ENCODE results near the gene CANX.
"Not testable (repeated sequence)": the region's sequence is repeated elsewhere in the genome, so short reads cannot be mapped to it uniquely, and the experiment has no call there.

Gene CANX

DNA sequence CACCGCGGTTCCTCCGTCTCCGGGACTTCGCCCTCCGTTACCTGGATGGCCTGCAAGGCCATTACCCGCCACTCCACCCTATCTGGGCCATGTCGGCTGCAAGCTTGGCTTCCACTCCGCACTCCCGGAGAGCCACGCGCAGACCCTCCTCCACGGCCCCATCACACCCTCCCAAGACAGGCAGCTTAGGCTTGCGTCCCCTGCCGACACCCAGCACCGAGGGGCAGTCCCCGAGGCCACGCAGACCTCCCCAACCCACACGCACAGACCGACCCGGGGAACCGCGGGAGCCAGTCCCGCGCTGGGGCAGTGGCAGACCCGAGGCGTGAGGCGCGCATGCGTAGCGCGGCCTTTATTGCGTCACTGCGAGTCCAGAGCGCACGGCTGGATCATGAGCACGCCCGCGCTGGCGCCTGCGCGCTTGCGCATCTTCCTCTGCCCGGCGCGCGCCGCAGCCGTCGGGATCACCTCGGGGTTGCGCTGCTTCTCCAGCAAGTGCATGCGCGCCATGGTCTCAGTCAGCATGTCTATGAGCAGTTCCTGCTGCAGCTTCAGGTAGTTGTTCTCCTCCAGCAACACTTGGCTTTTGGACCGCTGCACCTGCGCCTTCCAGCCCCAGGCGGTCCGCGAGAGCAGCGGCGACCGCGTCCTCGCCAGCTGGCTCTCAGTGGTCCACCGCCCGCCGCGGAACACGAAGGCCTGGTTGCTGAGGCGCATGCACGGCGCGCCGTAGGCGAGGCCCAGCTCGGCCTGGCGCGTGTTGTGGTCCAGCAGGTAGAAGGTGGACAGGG lies 20.3 kb upstream of the CANX start:
- Histone ChIP-seq H3K36me3 (replicated peaks) (no peaks in the 10 kb centered on the region), H3K4me3 (ENCODE audit: low read depth, low read length) (peak overlapping the region; percentile 88), H3K27ac (peak overlapping the region; percentile 50), H3K27me3 (replicated peaks) (no peaks in the 10 kb centered on the region)
- DNase-seq, result peak; percentile 93
- TF ChIP-seq, protein P1, sequence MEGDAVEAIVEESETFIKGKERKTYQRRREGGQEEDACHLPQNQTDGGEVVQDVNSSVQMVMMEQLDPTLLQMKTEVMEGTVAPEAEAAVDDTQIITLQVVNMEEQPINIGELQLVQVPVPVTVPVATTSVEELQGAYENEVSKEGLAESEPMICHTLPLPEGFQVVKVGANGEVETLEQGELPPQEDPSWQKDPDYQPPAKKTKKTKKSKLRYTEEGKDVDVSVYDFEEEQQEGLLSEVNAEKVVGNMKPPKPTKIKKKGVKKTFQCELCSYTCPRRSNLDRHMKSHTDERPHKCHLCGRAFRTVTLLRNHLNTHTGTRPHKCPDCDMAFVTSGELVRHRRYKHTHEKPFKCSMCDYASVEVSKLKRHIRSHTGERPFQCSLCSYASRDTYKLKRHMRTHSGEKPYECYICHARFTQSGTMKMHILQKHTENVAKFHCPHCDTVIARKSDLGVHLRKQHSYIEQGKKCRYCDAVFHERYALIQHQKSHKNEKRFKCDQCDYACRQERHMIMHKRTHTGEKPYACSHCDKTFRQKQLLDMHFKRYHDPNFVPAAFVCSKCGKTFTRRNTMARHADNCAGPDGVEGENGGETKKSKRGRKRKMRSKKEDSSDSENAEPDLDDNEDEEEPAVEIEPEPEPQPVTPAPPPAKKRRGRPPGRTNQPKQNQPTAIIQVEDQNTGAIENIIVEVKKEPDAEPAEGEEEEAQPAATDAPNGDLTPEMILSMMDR (IDR thresholded peaks at IDR 0.05; ENCODE audit: low read depth, low read length, missing control alignments), result no peak
- in situ Hi-C loops (cut with HindIII; ENCODE audit: low pct_ligation_motif_present, low sequenced_read_pairs), result no loop called here

DNA sequence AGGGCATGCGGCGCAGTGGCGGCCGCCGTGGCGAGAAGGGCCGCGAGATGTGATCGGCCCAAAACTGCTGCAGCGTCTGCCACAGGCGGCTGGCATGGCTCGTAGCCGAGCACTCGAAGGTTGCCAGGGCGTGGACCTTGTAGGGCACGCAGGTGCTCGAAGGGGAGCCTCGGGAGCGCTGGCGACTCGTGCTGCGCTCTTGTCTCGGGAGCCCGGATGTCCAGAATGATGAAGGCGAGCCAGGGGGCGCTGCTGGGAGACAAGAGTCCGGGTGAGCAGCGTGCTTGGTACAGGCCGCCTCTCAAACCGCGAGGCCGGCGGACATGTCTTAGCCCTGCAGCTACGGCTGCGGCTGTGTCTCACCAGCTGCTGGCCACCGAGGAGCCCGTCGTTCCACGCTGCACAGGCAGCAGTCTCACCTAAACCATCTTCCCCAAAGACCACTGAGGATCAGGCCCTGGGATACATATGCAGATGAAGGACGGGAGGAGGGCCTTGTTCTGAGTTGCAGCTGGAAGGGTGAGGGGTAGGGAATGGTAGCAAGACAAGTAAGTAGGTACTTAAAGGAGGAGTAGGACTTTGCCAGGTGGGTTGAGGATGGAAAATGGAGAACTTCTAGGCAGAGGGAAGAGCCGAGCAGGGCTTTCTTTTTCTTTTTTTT lies 19.6 kb upstream of the CANX start:
- in situ Hi-C loops (cut with HindIII; ENCODE audit: low pct_ligation_motif_present, low sequenced_read_pairs), result no loop called here
- H3K4me3 ChIP-seq (ENCODE audit: low read depth, low read length), result peak overlapping the region; percentile 88
- TF ChIP-seq, protein P1 (IDR thresholded peaks at IDR 0.05; ENCODE audit: low read depth, low read length, missing control alignments), result peak; percentile 65
- H3K36me3 ChIP-seq (replicated peaks), result no peaks in the 10 kb centered on the region
- H3K27ac ChIP-seq, result no peak overlapping the region
- H3K27me3 ChIP-seq (replicated peaks), result no peaks in the 10 kb centered on the region
- peak; percentile 57 for DNase-seq

DNA sequence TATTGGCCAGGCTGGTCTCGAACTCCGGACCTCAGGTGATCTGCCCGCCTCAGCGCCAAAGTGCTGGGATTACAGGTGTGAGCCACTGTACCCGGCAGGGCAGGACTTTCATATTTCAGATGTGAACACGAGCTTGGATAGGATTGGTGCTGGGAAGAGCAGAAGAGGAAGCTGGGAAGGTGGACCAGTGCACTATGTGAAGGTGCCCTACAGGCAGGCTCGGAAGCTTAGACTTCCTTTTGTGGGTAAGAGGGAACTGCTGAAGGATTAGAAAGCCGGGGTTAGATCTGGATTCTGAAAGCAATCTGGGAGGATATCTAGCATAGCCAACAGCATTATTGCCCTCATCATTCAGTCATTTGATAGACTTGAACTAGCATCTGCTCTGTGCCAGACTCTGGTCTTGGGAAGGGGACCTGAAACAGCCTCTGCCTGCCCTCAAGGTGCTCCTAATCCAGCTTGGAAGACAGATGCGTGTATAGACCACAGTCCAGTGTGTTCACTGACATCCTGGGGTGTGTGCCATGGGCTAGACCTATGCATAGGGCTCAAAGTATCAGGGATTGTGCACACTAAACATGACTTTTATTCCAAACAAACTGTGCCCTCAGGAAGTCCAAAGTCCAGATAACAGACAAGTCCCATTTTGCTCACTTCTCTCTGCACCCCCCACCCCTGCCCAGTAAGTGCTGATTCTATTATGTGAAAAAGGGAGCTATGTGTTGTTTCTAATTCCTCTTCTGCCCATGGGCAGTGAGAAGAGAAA lies 18.6 kb upstream of the CANX start:
- in situ Hi-C loops (cut with HindIII; ENCODE audit: low pct_ligation_motif_present, low sequenced_read_pairs), result no loop called here
- no peaks in the 10 kb centered on the region for H3K27me3 ChIP-seq (replicated peaks)
- H3K36me3 ChIP-seq (replicated peaks), result no peaks in the 10 kb centered on the region
- no peak overlapping the region for H3K4me3 ChIP-seq (ENCODE audit: low read depth, low read length)
- H3K27ac ChIP-seq, result no peak overlapping the region
- DNase-seq, result no peak
- TF ChIP-seq, protein P1 (IDR thresholded peaks at IDR 0.05; ENCODE audit: low read depth, low read length, missing control alignments), result no peak

DNA sequence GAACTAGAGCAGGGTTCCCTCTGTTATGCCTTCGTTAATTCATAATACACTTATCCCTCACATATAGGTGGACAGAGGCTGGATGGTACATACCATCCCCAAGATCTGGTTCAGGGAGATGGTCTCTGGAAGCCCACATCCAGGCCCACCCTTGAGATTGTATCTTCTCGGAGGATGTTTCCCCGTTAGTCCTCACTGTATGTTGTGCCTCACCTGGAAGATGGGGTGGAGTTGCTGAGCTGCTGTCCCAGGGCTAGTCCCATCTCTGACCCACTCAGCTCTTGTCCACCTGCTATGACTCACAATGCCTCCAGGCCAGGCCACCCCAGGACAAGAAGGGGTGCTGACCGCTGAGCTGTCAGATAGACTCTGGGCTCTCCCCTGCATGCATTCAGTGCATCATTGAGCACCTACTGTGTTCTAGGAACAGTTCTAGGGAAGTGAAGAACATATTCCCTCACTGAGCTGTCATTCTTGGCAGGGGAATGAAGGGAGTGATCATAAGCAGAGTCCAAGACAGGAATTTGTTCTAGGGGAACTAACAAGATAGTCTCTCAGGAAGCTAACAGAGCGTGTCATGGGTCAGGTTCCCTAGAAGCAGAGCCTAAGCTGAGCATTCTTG lies 17.9 kb upstream of the CANX start, which contains the start of gene CBY3:
CBY3 (minus strand) TSS at position 255 of the 622 bp plus-strand sequence; CDS start at position 139, 116 bp downstream.
- H3K27ac ChIP-seq, result no peak within 1 kb of the TSS
- in situ Hi-C loops (cut with HindIII; ENCODE audit: low pct_ligation_motif_present, low sequenced_read_pairs), result no loop called here
- no peak for DNase-seq
- H3K4me3 ChIP-seq (ENCODE audit: low read depth, low read length), result no peak within 1 kb of the TSS
- TF ChIP-seq, protein P1 (IDR thresholded peaks at IDR 0.05; ENCODE audit: low read depth, low read length, missing control alignments), result no peak
- no peaks in the 10 kb centered on the region for H3K27me3 ChIP-seq (replicated peaks)
- H3K36me3 ChIP-seq (replicated peaks), result no peaks in the 10 kb centered on the region

DNA sequence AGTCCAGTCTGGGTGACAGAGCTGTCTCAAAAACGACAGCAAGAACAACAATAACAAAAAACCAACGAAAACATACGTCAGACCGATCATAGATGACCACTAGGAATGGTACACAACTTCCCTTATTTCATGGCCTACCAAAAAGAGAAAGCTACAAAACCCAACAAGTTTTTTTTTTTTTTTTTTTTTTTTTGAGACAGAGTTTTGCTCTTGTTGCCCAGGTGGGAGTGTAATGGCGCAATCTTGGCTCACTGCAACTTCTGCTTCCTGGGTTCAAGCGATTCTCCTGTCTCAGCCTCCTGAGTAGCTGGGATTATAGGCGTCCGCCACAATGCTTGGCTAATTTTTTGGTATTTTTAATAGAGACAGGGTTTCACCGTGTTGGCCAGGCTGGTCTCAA lies 9.6 kb upstream of the CANX start:
- in situ Hi-C loops (cut with HindIII; ENCODE audit: low pct_ligation_motif_present, low sequenced_read_pairs); H3K27ac ChIP-seq; H3K36me3 ChIP-seq (replicated peaks); DNase-seq; H3K27me3 ChIP-seq (replicated peaks); H3K4me3 ChIP-seq (ENCODE audit: low read depth, low read length): not testable (repeated sequence)
